CD14-positive monocyte (primary cell): ENCODE data around the gene TBC1D2. TPM values are rescaled to one million over a fixed set of nuclear protein-coding genes. Genes with fewer than 3 reads are reported as not detected.

Source experiments
- DNase-seq, 3 donors: peaks; one replicate each; pipeline ENCODE4 v3.0.0-alpha.2; 2011 to 2022
- H2AFZ ChIP-seq: 2 replicates; pipeline ENCODE4 v1.6.0; 2012; ENCODE audit warnings: mild to moderate bottlenecking, low read depth, low read length, inconsistent platforms; ENCODE audit not compliant: insufficient read depth, poor library complexity, severe bottlenecking
- H3K27ac ChIP-seq, 2 donors: 1 replicate in 1 of 2; 2 replicates in 1 of 2; pipeline ENCODE4 v1.5.1; 2012 to 2013; ENCODE audit warnings: low read length in 2 of 2, control low read depth in 1 of 2, inconsistent platforms in 1 of 2, low read depth in 1 of 2, mild to moderate bottlenecking in 1 of 2
- H3K27me3 ChIP-seq, 2 donors: one replicate each; pipeline versions ENCODE4 v1.6.0 to v1.6.1; 2011 to 2013; ENCODE audit warnings: low read length in 2 of 2; ENCODE audit not compliant: control insufficient read depth in 2 of 2, insufficient read depth in 2 of 2
- H3K36me3 ChIP-seq, 2 donors: replicated peaks in 1 of 2; 1 replicate in 1 of 2; 2 replicates in 1 of 2; pipeline versions ENCODE4 v1.5.1 to v1.6.1; 2012 to 2013; ENCODE audit warnings: low read length in 2 of 2, control low read depth in 1 of 2, inconsistent platforms in 1 of 2, mild to moderate bottlenecking in 1 of 2; ENCODE audit not compliant: insufficient read depth in 2 of 2, control insufficient read depth in 1 of 2
- H3K4me1 ChIP-seq, 2 donors: 1 replicate in 1 of 2; 2 replicates in 1 of 2; pipeline versions ENCODE4 v1.5.1 to v1.6.1; 2012 to 2013; ENCODE audit warnings: low read length in 2 of 2, control low read depth in 1 of 2, inconsistent platforms in 1 of 2, mild to moderate bottlenecking in 1 of 2, moderate library complexity in 1 of 2; ENCODE audit not compliant: insufficient read depth in 2 of 2, control insufficient read depth in 1 of 2
- H3K4me2 ChIP-seq: replicated peaks from 2 replicates; pipeline ENCODE3; 2012; ENCODE audit warnings: low read length, moderate library complexity, mild to moderate bottlenecking; ENCODE audit not compliant: poor library complexity, severe bottlenecking; ENCODE audit errors: extremely low read depth
- H3K4me3 ChIP-seq, 3 experiments: fragments of 200-600 bp in 1 of 3; sonication (generic) in 1 of 3; replicated peaks in 1 of 3; 1 replicate in 2 of 3; 2 replicates in 1 of 3; pipeline ENCODE4 v1.5.1; 2011 to 2013; ENCODE audit warnings: low read length in 3 of 3, mild to moderate bottlenecking in 3 of 3, control low read depth in 2 of 3, low read depth in 2 of 3, inconsistent platforms in 1 of 3, moderate library complexity in 1 of 3
- H3K79me2 ChIP-seq: 2 replicates; pipeline ENCODE4 v1.6.0; 2012; ENCODE audit warnings: mild to moderate bottlenecking, control low read depth, inconsistent platforms, low read length, moderate library complexity; ENCODE audit not compliant: insufficient read depth
- H3K9ac ChIP-seq: 2 replicates; pipeline ENCODE4 v1.6.0; 2017; ENCODE audit warnings: low read length, mild to moderate bottlenecking; ENCODE audit not compliant: insufficient read depth, poor library complexity, severe bottlenecking
- H3K9me3 ChIP-seq, 2 donors: replicated peaks in 1 of 2; 1 replicate in 1 of 2; 2 replicates in 1 of 2; pipeline versions ENCODE4 v1.5.1 to v1.6.1; 2012 to 2013; ENCODE audit warnings: low read length in 2 of 2, control low read depth in 1 of 2; ENCODE audit not compliant: control insufficient read depth in 1 of 2, insufficient read depth in 1 of 2
- H4K20me1 ChIP-seq: 2 replicates; pipeline ENCODE4 v1.6.0; 2012; ENCODE audit warnings: mild to moderate bottlenecking, low read length, control low read depth, moderate library complexity; ENCODE audit not compliant: insufficient read depth
- H3K27ac Mint-ChIP-seq, 7 donors: one replicate each; pipeline ENCODE4 v1.8.0; 2020; ENCODE audit warnings: mild to moderate bottlenecking in 7 of 7, mixed read lengths in 7 of 7, moderate library complexity in 6 of 7, inconsistent platforms in 2 of 7
- H3K27me3 Mint-ChIP-seq, 3 donors: one replicate each; pipeline ENCODE4 v1.8.0; 2021 to 2022; ENCODE audit warnings: low read depth in 3 of 3, mild to moderate bottlenecking in 3 of 3, mixed read lengths in 3 of 3, moderate library complexity in 3 of 3, inconsistent platforms in 1 of 3
- H3K36me3 Mint-ChIP-seq, 2 donors: one replicate each; pipeline ENCODE4 v1.8.0; 2020; ENCODE audit warnings: mixed read lengths in 2 of 2, inconsistent platforms in 1 of 2, mild to moderate bottlenecking in 1 of 2
- H3K4me1 Mint-ChIP-seq: one replicate; pipeline ENCODE4 v1.8.0; 2020; ENCODE audit warnings: mild to moderate bottlenecking, mixed read lengths
- H3K4me3 Mint-ChIP-seq, 2 donors: one replicate each; pipeline ENCODE4 v1.8.0; 2020; ENCODE audit warnings: mild to moderate bottlenecking in 2 of 2, mixed read lengths in 2 of 2, moderate library complexity in 1 of 2
- H3K9me3 Mint-ChIP-seq, 7 donors: one replicate each; pipeline ENCODE4 v1.8.0; 2020 to 2022; ENCODE audit warnings: mixed read lengths in 7 of 7, mild to moderate bottlenecking in 6 of 7, moderate library complexity in 6 of 7, inconsistent platforms in 2 of 7
- CTCF ChIP-seq: fragments of 200-600 bp; IDR thresholded peaks from one replicate; pipeline ENCODE4 v1.8.0; 2022; ENCODE audit warnings: antibody characterized with exemption, mild to moderate bottlenecking
- WGBS: methylation state at CpG from one replicate; pipeline ENCODE4 v1.1.5; 2013; ENCODE audit warnings: missing lambda C conversion rate; ENCODE audit not compliant: insufficient coverage; 5-methylcytosine and 5-hydroxymethylcytosine counted together
- intact Hi-C, 2 donors: fragments of 100-400 bp; cut with micrococcal nuclease; formaldehyde crosslinking; loops; one replicate each; pipeline versions ENCODE4 v1.15.0 to v1.15.1; 2023
- polyA plus RNA-seq, 3 donors: library from polyadenylated mRNA; depleted of rRNA in 1 of 3; unstranded in 2 of 3; stranded (reverse) in 1 of 3; fragments of 300-500 nt in 2 of 3; fragments of >200 nt in 1 of 3; fragmentation: Illumina TruSeq in 2 of 3; gene quantifications; 1 replicate in 2 of 3; 2 replicates in 1 of 3; pipeline ENCODE4 v1.2.3, GENCODE V29; 2012 to 2021

TBC1D2 gene
- polyA plus RNA-seq, 3 donors = 23.2 to 55.7 (median 34.4) TPM

GRCh38 chr9:98291820-98292219 is 36.4 kb upstream of the TBC1D2 start:
- Histone ChIP-seq H3K36me3 (no peaks in the 10 kb centered on the region), H3K79me2 (no peaks in the 10 kb centered on the region), H3K9ac (no peak overlapping the region), H3K4me2 (no peak overlapping the region), H2AFZ (no peak overlapping the region), H3K9me3 (no peaks in the 10 kb centered on the region), H3K4me1 (no peaks in the 10 kb centered on the region), H3K4me3 (no peak overlapping the region), H3K27me3 (no peaks in the 10 kb centered on the region), H3K27ac (no peak overlapping the region), H4K20me1 (no peaks in the 10 kb centered on the region)
- Mint-ChIP-seq H3K4me3 (no peak overlapping the region), H3K27ac (no peak overlapping the region), H3K9me3 (peaks cover 0 to 2% (median 0%) of the 10 kb centered on the region in 7 donors), H3K27me3 (peaks cover 3 to 8% (median 4%) of the 10 kb centered on the region in 3 donors), H3K36me3 (no peaks in the 10 kb centered on the region), H3K4me1 (no peaks in the 10 kb centered on the region)
- no peak for TF ChIP-seq CTCF
- WGBS = 88% methylated on average over 4 of the region's 5 CpGs
- no peak for DNase-seq
- intact Hi-C loops = no loop called here

- no peaks in the 10 kb centered on the region for H3K9me3 ChIP-seq
- Mint-ChIP-seq H3K4me3 (no peak overlapping the region), H3K27ac (peak overlapping the region in 1 of 7 donors; percentile 40), H3K4me1 (no peaks in the 10 kb centered on the region), H3K36me3 (no peaks in the 10 kb centered on the region), H3K27me3 (peaks cover 3 to 8% (median 4%) of the 10 kb centered on the region in 3 donors), H3K9me3 (peaks cover 0 to 2% (median 0%) of the 10 kb centered on the region in 7 donors)
- no peak overlapping the region for H2AFZ ChIP-seq
- H3K27me3 ChIP-seq = no peaks in the 10 kb centered on the region
- intact Hi-C loops = no loop called here
- 94% methylated on average over 14 of the region's 18 CpGs for WGBS
- no peaks in the 10 kb centered on the region for H3K36me3 ChIP-seq
- no peak overlapping the region for H3K4me3 ChIP-seq
- no peak overlapping the region for H3K4me2 ChIP-seq
- H3K79me2 ChIP-seq = no peaks in the 10 kb centered on the region
- H3K27ac ChIP-seq = no peak overlapping the region
- TF ChIP-seq CTCF = no peak
- no peak for DNase-seq
- no peaks in the 10 kb centered on the region for H4K20me1 ChIP-seq
- H3K9ac ChIP-seq = no peak overlapping the region
- no peaks in the 10 kb centered on the region for H3K4me1 ChIP-seq
These were observed 35.0 kb upstream of the TBC1D2 start for GRCh38 chr9:98290411-98290810.
